Gastrocnemius medialis (tissue), 4 donors: ENCODE data around the gene TRIM27.

Source experiments
- POLR2A ChIP-seq, 2 donors: fragments of 450-650 bp; IDR thresholded peaks; one replicate each; pipeline ENCODE4 v1.6.1; 2017; ENCODE audit warnings: antibody characterized with exemption in 2 of 2, mild to moderate bottlenecking in 2 of 2, moderate library complexity in 2 of 2
- TF ChIP-seq, protein P1 (sequence below), 5 experiments: fragments of 450-650 bp in 3 of 5; fragments of 200-600 bp in 2 of 5; sonication (generic) in 2 of 5; IDR thresholded peaks in 4 of 5; conservative IDR thresholded peaks in 1 of 5; 1 replicate in 4 of 5; 2 replicates in 1 of 5; pipeline ENCODE4 v1.5.1; 2016 to 2019; ENCODE audit warnings: antibody characterized with exemption in 5 of 5, mild to moderate bottlenecking in 3 of 5, moderate library complexity in 3 of 5

DNA sequence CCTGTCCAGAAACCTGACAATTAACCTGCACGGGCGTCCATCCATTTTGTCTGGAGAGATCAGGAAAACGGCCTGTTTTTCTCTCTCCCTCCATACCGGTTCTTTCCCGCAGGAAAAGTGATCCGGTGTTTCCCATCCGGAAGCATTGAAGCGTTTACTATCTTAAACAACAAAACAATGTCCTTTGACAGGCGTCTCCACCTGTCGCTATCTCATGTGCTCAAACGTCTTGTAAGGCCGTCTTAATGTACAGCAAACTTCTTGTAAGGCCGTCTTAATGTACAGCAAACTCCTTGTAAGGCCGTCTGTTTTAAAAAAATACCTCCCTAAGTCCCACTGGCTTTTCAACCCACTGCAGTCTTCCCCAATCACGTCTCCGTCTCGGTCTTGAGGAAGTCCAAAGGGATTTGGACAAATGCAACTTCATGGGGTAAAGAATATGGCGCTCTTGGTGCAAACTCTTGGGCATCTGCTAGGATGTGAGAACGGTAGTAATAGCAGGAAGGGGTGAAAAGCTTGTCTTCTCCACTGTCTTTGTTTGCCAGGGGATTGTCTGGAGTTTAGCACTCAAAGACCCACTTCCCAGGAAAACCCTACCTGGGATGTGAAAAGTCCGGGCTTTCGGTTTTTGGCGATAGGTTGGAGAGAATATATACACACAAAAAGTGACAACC lies 29.9 kb upstream of the TRIM27 start:
- TF ChIP-seq, protein P1, sequence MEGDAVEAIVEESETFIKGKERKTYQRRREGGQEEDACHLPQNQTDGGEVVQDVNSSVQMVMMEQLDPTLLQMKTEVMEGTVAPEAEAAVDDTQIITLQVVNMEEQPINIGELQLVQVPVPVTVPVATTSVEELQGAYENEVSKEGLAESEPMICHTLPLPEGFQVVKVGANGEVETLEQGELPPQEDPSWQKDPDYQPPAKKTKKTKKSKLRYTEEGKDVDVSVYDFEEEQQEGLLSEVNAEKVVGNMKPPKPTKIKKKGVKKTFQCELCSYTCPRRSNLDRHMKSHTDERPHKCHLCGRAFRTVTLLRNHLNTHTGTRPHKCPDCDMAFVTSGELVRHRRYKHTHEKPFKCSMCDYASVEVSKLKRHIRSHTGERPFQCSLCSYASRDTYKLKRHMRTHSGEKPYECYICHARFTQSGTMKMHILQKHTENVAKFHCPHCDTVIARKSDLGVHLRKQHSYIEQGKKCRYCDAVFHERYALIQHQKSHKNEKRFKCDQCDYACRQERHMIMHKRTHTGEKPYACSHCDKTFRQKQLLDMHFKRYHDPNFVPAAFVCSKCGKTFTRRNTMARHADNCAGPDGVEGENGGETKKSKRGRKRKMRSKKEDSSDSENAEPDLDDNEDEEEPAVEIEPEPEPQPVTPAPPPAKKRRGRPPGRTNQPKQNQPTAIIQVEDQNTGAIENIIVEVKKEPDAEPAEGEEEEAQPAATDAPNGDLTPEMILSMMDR (IDR thresholded peaks at IDR 0.05 in 4 of 5, conservative IDR thresholded peaks at IDR 0.05 in 1 of 5) = no peak
- no peak for TF ChIP-seq POLR2A (IDR thresholded peaks at IDR 0.05)
